GM21515 (cell line): ENCODE data around the gene ARPP19.
"Not testable (repeated sequence)": the region's sequence is repeated elsewhere in the genome, so short reads cannot be mapped to it uniquely, and the experiment has no call there.

Experiments used
- ATAC-seq: cut with Tn5 transposase; IDR thresholded peaks from one replicate; pipeline ENCODE4 v1.9.1; 2021; ENCODE audit not compliant: unreplicated experiment

ARPP19 gene

DNA sequence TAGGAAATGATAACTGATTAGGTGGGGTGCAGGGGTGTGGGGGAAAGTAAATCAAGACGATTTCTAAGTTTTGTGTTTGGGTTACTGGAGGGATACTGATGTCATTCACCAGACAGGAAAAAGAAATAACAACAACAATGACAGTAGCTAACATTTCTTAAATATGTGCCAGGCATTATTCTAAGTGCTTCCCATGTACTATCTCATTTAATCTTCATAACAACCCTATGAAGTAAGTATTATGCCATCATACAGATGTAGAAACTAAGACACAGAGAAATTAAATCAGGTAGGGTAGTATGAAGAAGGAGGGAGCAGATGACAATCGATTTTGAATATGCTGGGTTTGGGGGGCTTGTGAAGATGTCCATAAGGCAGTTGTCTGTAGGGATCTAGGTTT, 53.5 kb downstream of the ARPP19 start:
- ATAC-seq, result no peak

DNA sequence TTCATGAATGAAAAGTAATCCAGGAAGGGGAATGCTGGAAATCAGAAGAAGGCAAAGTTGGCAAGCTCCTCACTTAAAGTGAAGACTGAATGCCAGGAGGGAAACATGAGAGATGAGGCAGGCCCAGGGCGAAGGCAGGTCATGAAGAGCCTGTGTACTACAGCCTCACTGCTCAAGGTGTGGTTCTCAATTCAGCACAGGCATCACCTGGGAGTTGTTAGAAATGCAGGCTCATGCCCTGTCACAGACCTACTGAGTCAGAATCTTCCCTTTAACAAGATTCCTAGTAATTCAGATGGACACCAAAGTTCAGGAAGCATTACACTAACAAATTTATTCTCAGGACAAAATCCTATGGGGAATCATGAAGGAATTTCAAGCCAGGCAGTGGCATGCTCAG, 54.3 kb downstream of the ARPP19 start:
- ATAC-seq, result no peak

DNA sequence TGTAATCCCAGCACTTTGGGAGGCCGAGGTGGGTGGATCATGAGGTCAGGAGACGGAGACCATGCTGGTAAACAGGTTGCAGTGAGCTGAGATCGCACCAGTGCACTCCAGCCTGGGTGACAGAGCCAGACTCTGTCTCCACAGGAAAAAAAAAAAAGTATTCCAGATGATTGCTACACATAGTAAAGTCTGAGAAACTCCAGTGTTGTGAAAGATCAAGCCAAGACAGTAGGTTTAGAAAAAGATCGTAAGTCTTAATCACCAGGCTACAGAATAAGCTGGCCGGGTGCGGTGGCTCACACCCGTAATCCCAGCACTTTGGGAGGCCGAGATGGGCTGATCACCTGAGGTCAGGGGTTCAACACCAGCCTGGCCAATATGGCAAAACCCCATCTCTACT, 56.0 kb downstream of the ARPP19 start:
- not testable (repeated sequence) for ATAC-seq

DNA sequence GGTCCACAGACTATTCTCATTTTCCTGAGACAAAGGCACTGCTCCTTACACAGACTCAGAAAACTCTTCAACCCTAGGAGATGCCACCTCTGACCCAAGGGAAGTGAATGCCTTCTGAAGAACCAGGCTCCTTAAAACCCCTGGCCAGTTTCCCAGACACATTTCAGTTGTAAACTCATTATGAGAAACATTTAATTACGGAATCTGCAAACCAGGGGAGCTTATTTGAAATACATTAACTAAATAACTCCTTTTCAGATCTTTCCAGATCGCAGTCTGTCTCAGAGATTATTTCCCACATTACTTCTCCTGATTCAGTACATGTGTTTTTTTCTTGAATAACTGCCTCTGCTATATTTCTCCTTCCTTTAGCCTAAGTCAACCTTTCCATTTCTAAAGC, 57.7 kb downstream of the ARPP19 start:
- ATAC-seq, result no peak

DNA sequence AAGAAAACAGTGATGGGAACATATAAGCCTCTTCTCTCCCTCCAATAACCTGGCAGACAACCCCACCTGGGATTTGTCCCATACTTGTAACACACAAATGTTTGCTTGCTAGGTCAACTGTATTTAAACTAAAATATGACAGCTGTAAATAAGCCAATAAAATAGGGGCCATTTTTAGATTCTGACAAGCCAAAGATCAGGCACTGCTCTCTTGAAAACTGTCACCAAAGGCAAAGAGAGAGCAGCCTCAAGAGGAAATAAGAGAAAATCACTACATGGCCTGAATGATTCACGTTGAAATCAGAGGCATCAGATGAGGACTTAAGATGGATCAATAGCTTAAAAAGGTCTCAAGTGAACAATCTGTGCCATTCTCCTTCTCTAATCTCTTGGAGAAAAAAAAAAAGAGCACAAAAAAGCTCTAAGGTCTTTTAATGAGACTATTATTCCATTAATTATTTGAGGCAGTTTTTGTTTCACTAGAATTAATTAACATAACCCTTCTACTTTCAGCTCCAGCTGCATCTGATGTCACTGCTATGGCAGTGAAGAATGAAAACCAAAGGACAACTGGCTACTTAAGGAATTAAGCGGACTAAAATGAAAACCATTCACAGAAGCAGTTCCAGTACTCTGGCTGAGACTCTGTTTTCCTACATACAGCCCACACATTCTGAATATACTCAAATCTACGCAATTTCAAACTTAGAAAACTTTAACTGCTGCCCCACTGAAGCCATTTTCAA, 59.2 kb downstream of the ARPP19 start:
- ATAC-seq, result no peak

DNA sequence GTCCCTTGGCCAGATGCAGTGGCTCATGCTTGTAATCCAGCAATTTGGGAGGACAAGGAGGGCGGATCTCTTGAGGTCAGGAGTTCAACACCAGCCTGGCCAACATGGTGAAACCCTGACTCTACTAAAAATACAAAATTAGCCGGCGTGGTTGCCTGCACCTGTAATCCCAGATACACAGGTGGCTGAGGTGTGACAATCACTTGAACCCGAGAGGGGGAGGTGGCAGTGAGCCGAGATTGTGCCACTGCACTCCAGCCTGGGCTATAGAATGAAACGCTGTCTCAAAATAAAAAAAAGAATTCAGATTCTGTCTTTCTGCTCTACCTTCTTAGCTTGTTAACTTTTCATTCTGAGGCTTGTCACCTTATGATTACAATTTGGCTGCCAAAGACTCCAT, 62.3 kb downstream of the ARPP19 start:
- no peak for ATAC-seq

DNA sequence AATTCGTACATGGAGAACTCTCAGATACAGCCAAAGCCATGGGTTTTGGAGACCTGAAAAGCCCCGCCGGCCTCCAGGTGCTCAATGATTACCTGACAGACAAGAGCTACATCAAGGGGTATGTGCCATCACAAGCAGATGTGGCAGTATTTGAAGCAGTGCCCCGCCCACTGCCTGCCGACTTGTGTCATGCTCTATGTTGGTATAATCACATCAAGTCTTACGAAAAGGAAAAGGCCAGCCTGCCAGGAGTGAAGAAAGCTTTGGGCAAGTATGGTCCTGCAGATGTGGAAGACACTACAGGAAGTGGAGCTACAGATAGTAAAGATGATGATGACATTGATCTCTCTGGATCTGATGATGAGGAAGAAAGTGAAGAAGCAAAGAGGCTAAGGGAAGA, 63.7 kb downstream of the ARPP19 start:
- ATAC-seq, result no peak

DNA sequence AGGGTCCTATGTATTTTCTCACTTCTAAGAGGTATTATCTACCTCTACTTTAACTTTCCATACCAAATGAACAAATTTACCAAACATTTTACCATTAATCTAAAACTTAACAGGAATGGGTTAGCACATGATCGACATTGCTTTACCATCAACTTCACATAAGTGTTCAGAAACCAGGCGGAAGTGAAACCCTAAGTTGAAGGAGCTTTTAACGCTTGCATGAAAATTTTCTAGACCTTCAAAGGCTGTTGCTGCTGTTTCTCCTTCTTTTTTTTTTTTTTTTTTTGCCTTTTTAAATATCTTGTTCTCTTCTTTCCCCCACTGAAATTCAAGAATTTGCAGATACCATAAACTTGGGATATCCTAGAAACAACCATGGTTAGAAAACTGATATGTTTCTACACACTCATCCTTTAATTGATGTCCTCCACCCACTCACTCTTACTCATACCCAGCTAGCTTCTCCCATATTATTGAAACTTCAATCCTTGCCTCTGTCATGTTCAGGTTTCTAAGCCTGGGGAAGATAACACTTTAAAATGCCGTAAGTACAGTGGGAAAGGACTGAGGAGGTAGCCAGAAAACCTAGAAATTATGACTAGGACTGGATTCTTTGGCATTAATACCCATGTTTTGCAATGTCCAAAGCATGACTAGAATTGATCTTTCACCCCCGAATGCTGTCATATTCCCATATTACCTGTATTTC, 64.9 kb downstream of the ARPP19 start:
- peak; percentile 90 for ATAC-seq

DNA sequence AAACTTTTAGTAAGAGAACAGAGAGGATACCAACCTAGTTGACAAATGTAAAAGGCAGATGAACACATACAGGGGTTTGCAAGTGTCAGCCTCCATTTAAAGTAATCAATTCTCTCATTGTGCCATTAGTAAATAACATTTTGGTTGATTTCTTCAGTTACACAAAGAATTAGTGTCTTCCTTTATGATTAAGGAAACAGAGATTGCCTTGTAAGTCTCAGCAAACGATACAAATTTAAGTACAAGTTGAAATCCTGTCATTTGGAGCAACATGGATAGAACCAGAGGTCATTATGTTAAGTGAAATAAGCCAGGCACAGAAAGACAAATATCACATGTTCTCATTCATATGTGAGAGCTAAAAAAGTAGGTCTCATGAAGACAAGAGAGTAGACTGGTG, 66.2 kb downstream of the ARPP19 start:
- no peak for ATAC-seq

DNA sequence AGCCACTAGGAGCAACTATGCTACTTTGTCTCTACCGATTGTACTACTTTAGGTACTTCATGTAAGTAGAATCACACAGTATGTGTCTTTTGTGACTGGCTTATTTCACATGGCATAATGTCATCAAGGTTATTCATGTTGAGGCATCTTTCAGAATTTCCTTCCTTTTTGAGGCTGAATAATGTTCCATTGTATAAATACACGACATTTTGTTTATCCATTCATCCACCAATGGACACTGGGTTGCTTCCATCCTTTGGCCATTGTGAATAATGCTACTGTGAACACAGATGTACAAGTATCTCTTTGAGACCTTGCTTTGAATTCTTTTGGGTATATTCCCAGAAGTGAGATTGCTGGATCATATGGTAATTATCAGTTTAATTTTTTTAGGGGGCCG, 69.3 kb downstream of the ARPP19 start:
- no peak for ATAC-seq

DNA sequence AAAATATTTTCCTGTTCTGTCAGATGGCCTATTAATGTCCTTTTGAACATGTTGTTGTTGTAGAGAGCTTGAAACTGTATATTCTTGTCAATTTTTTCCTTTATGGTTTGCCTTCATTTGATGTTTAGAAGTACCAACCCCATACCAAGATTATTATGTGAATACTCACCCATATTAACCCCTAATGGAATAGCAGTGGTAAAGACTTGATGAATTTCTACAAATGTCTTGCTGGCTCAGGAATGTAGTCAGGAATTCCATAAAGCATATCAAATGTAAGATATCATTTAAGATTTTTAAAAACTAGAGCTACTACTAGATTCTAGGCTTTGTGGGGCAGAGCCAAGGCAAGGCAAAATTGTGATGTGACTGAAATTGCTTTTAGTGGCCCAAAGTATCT, 70.1 kb downstream of the ARPP19 start:
- no peak for ATAC-seq
